Endothelial cell of umbilical vein (primary cell): ENCODE data around the gene CD320. TPM values are rescaled to one million over a fixed set of nuclear protein-coding genes. Genes with fewer than 3 reads are reported as not detected.
"Not testable (repeated sequence)": the region's sequence is repeated elsewhere in the genome, so short reads cannot be mapped to it uniquely, and the experiment has no call there.

Experiments
- BruUV-seq: library from RNA; stranded (reverse); fragments of 400-500 nt; replicated peaks from 2 replicates; lab custom pipeline; 2021; lab: Mats Ljungman, UMichigan
- CTCF ChIA-PET: fragments of 300-600, 350-600 bp; sonication (Branson Sonifier 250); formaldehyde crosslinking; loops from one replicate; lab custom pipeline; 2021; ENCODE audit warnings: antibody characterized with exemption, inconsistent platforms; lab: Charles Lee
- POLR2A ChIA-PET: fragments of 300-600, 350-600 bp; sonication (Branson Sonifier 250); formaldehyde crosslinking; loops from one replicate; lab custom pipeline; 2021; ENCODE audit warnings: antibody characterized with exemption, inconsistent platforms; lab: Charles Lee
- DNase-seq: peaks from one replicate; pipeline ENCODE4 v3.0.0-alpha.2; 2011; ENCODE audit warnings: low read depth, low spot score
- FAIRE-seq: peaks from 2 replicates; lab custom pipeline; 2011; peaks lifted over from hg19 to GRCh38; lab: Jason Lieb, UNC
- H2AFZ ChIP-seq: 2 replicates; pipeline ENCODE4 v1.6.0; 2012; ENCODE audit warnings: low read depth, low read length, control low read depth, inconsistent platforms
- H3K27ac ChIP-seq: 2 replicates; pipeline ENCODE4 v1.5.1; 2011; ENCODE audit warnings: low read depth, mild to moderate bottlenecking, control low read depth, low read length, moderate library complexity; ENCODE audit not compliant: insufficient read depth
- H3K27me3 ChIP-seq, 2 experiments: 2 replicates each; pipeline versions ENCODE4 v1.6.0 to v1.6.1; 2011; ENCODE audit warnings: low read length in 2 of 2, mixed read lengths in 1 of 2; ENCODE audit not compliant: control insufficient read depth in 2 of 2, insufficient read depth in 2 of 2
- H3K36me3 ChIP-seq, 2 experiments: 2 replicates in 1 of 2; 3 replicates in 1 of 2; pipeline ENCODE4 v1.5.1; 2011; ENCODE audit warnings: low read length in 2 of 2, mild to moderate bottlenecking in 1 of 2, moderate library complexity in 1 of 2; ENCODE audit not compliant: control insufficient read depth in 2 of 2, insufficient read depth in 2 of 2; ENCODE audit errors: extremely low read depth in 1 of 2
- H3K4me1 ChIP-seq: 3 replicates; pipeline ENCODE4 v1.5.1; 2011; ENCODE audit warnings: mild to moderate bottlenecking, low read length; ENCODE audit not compliant: control insufficient read depth, insufficient read depth; ENCODE audit errors: extremely low read depth
- H3K4me2 ChIP-seq: 2 replicates; pipeline ENCODE4 v1.6.1; 2011; ENCODE audit warnings: low read length, control low read depth, mixed read lengths; ENCODE audit not compliant: insufficient read depth
- H3K4me3 ChIP-seq, 3 experiments: fragments of 200-600 bp in 1 of 3; sonication (generic), shearing (Covaris generic) in 1 of 3; replicated peaks in 1 of 3; 2 replicates each; pipeline ENCODE4 v1.5.1; 2011 to 2016; ENCODE audit warnings: control low read depth in 3 of 3, low read length in 3 of 3, mild to moderate bottlenecking in 2 of 3, inconsistent platforms in 1 of 3, low read depth in 1 of 3, moderate library complexity in 1 of 3; ENCODE audit not compliant: insufficient read depth in 1 of 3
- H3K79me2 ChIP-seq: 2 replicates; pipeline ENCODE4 v1.6.0; 2012; ENCODE audit warnings: low read length, inconsistent platforms; ENCODE audit not compliant: control insufficient read depth, insufficient read depth
- H3K9ac ChIP-seq: replicated peaks from 2 replicates; pipeline ENCODE3; 2011; ENCODE audit warnings: low read length, control low read depth; ENCODE audit not compliant: insufficient read depth; ENCODE audit errors: extremely low read depth
- H3K9me1 ChIP-seq: replicated peaks from 3 replicates; pipeline ENCODE4 v1.6.0; 2011; ENCODE audit warnings: mild to moderate bottlenecking, low read length; ENCODE audit not compliant: control insufficient read depth, insufficient read depth; ENCODE audit errors: extremely low read depth
- H3K9me3 ChIP-seq: replicated peaks from 2 replicates; pipeline ENCODE4 v1.5.1; 2012; ENCODE audit warnings: low read length, inconsistent platforms; ENCODE audit not compliant: control insufficient read depth, insufficient read depth
- H4K20me1 ChIP-seq: replicated peaks from 2 replicates; pipeline ENCODE3; 2011; ENCODE audit warnings: mild to moderate bottlenecking, low read length; ENCODE audit not compliant: control insufficient read depth, insufficient read depth; ENCODE audit errors: extremely low read depth
- CTCF ChIP-seq, 2 donors: IDR thresholded peaks; 1 replicate in 1 of 2; 2 replicates in 1 of 2; pipeline ENCODE4 v1.5.1; 2011; ENCODE audit warnings: low read length in 2 of 2, mild to moderate bottlenecking in 2 of 2, moderate library complexity in 2 of 2, control low read depth in 1 of 2, inconsistent platforms in 1 of 2, low read depth in 1 of 2; ENCODE audit not compliant: insufficient read depth in 1 of 2; ENCODE audit errors: extremely low read depth in 1 of 2
- EZH2 ChIP-seq: IDR thresholded peaks from 2 replicates; pipeline ENCODE4 v1.6.1; 2012; ENCODE audit warnings: borderline replicate concordance, low read depth, mild to moderate bottlenecking, moderate library complexity, low read length, inconsistent platforms; ENCODE audit not compliant: severe bottlenecking
- FOS ChIP-seq: IDR thresholded peaks from 2 replicates; pipeline ENCODE4 v1.6.1; 2011; ENCODE audit warnings: mild to moderate bottlenecking, low read length, moderate library complexity, borderline replicate concordance; ENCODE audit not compliant: insufficient read depth
- GATA2 ChIP-seq: IDR thresholded peaks from 2 replicates; pipeline ENCODE4 v1.7.0; 2011; ENCODE audit warnings: low read depth, mild to moderate bottlenecking, moderate library complexity, mixed read lengths, low read length; ENCODE audit not compliant: insufficient read length, insufficient read depth
- JUN ChIP-seq: IDR thresholded peaks from 2 replicates; pipeline ENCODE4 v1.6.1; 2011; ENCODE audit warnings: borderline replicate concordance, low read depth; ENCODE audit not compliant: insufficient read length, insufficient read depth
- MYC ChIP-seq: IDR thresholded peaks from one replicate; pipeline ENCODE4 v1.6.1; 2011; ENCODE audit warnings: mild to moderate bottlenecking, low read depth, low read length
- POLR2A ChIP-seq: IDR thresholded peaks from 2 replicates; pipeline ENCODE4 v1.6.1; 2012; ENCODE audit warnings: low read depth, mild to moderate bottlenecking, control low read depth, low read length
- POLR2AphosphoS5 ChIP-seq: IDR thresholded peaks from 2 replicates; pipeline ENCODE4 v1.6.1; 2012; ENCODE audit warnings: low read depth, mild to moderate bottlenecking, control low read depth, low read length, moderate library complexity; ENCODE audit not compliant: insufficient read depth
- dilution Hi-C: fragments of 300-500 bp; cut with MboI; formaldehyde crosslinking; loops from one replicate; pipeline ENCODE4 v1.15.0; 2019; ENCODE audit warnings: low sequenced_read_pairs; ENCODE audit not compliant: extremely low pct_ligation_motif_present
- intact Hi-C: fragments of 100-400 bp; cut with micrococcal nuclease; formaldehyde crosslinking; loops from one replicate; pipeline ENCODE4 v1.10.0; 2022
- polyA plus RNA-seq, 4 experiments: library from polyadenylated mRNA; depleted of rRNA in 3 of 4; stranded (reverse) in 3 of 4; unstranded in 1 of 4; fragments of >200 nt; gene quantifications; 2 replicates each; pipeline versions ENCODE4 v1.2.1 to v1.2.3, GENCODE V29; 2011 to 2012; ENCODE audit warnings: missing spikeins in 1 of 4
- total RNA-seq: library from RNA; stranded (reverse); gene quantifications from 2 replicates; pipeline ENCODE4 v1.2.3, GENCODE V29; 2021
- TF ChIP-seq, protein P1 (sequence below): IDR thresholded peaks from 2 replicates; pipeline ENCODE4 v1.6.1; 2011; ENCODE audit not compliant: insufficient read depth, insufficient read length

The CD320 gene
- total and polyA plus RNA-seq, 2 donors (not counting 3 experiments of a cell fraction or from before 2014, with no cell fraction given) = 84.9 to 190 TPM

GRCh38 chr19:8342316-8342683 lies 34.1 kb upstream of the CD320 start:
- H3K36me3 ChIP-seq = peaks cover 0 to 2% of the 10 kb centered on the region in 2 experiments
- TF ChIP-seq POLR2A (no peak), FOS (no peak), GATA2 (no peak), POLR2AphosphoS5 (no peak), MYC (no peak), JUN (no peak), CTCF (IDR thresholded peaks at IDR 0.05; ENCODE audit: extremely low read depth in 1 of 2, insufficient read depth in 1 of 2, low read depth in 1 of 2, low read length in 2 of 2) (no peak), EZH2 (no peak)
- TF ChIP-seq, protein P1, sequence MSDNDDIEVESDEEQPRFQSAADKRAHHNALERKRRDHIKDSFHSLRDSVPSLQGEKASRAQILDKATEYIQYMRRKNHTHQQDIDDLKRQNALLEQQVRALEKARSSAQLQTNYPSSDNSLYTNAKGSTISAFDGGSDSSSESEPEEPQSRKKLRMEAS = no peak
- H3K4me3 ChIP-seq = peak overlapping the region in 2 of 3 experiments; percentile 52 to 65
- H3K27me3 ChIP-seq = no peaks in the 10 kb centered on the region
- no peak overlapping the region for H2AFZ ChIP-seq
- no peaks in the 10 kb centered on the region for H3K9me1 ChIP-seq
- intact Hi-C loops = loop anchor here (2.0 kb wide), 2 partner anchors 21 to 33 kb away; partner anchors contain the start of genes CD320, NDUFA7 and RPS28
- no peaks in the 10 kb centered on the region for H4K20me1 ChIP-seq
- H3K4me2 ChIP-seq = peak overlapping the region; percentile 5
- CTCF ChIA-PET = interaction anchor here (1.1 to 3.5 kb wide), 4 partner anchors 12 to 164 kb away, joined by 6 to 20 read pairs (median 9); partner anchors contain the start of gene MARCHF2
- no peaks in the 10 kb centered on the region for H3K9me3 ChIP-seq
- TSS peak; percentile 41 for BruUV-seq
- peaks cover 26% of the 10 kb centered on the region for H3K4me1 ChIP-seq
- H3K9ac ChIP-seq = peak overlapping the region; percentile 65
- DNase-seq (no peak), FAIRE-seq (no peak)
- no peaks in the 10 kb centered on the region for H3K79me2 ChIP-seq
- dilution Hi-C loops = no loop called here
- POLR2A ChIA-PET = interaction anchor here (1.8 kb wide), 1 partner anchor 48 kb away, joined by 8 read pairs; the partner anchor contains the start of gene RAB11B
- peak overlapping the region; percentile 76 for H3K27ac ChIP-seq

DNA sequence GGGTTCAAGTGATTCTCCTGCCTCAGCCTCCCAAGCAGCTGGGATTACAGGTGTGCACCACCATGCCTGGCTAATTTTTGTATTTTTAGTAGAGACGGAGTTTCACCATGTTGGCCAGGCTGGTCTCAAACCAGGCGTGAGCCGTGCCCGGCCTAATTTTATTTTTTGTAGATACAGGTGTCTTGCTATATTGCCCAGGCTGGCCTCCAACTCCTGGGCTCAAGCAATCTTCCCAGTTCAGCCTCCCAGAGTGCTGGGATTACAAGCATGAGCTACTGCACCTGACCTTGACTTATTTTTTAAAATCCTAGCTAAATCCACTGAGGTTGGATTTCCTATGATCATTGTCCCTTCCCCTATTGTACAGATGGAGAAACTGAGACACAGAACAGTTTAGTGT lies 33.3 kb upstream of the CD320 start:
- H3K9ac ChIP-seq, H3K36me3 ChIP-seq, intact Hi-C loops, H4K20me1 ChIP-seq, H3K9me1 ChIP-seq, H3K4me2 ChIP-seq, dilution Hi-C loops, H3K79me2 ChIP-seq, H3K4me3 ChIP-seq, H2AFZ ChIP-seq, FAIRE-seq, H3K27me3 ChIP-seq, DNase-seq, H3K9me3 ChIP-seq: not testable (repeated sequence)
- TSS peak; percentile 83 for BruUV-seq
- H3K27ac ChIP-seq = peak overlapping the region; percentile 73
- CTCF ChIA-PET = interaction anchor here (0.9 to 3.0 kb wide), 6 partner anchors 11 to 165 kb away, joined by 3 to 17 read pairs (median 6); partner anchors contain the start of genes MARCHF2, NDUFA7 and RPS28
- POLR2A ChIA-PET = interaction anchor here (1.0 kb wide), 2 partner anchors 15 to 24 kb away, joined by 3 read pairs; no protein-coding TSS in a partner anchor
- peaks cover 26% of the 10 kb centered on the region for H3K4me1 ChIP-seq
